ENCODE results near the gene SWAP70. TPM values are rescaled to one million over a fixed set of nuclear protein-coding genes. Genes with fewer than 3 reads are reported as not detected.
"Not testable (repeated sequence)": the region's sequence is repeated elsewhere in the genome, so short reads cannot be mapped to it uniquely, and the experiment has no call there.

Gene SWAP70
- total RNA-seq, 3 donors from 2014 or later (not counting 1 experiment from before 2014, with no cell fraction given): 11.8 to 14.0 (median 11.9) TPM

GRCh38 chr11:9704037-9704436 is 40.2 kb downstream of the SWAP70 start:
- Histone ChIP-seq H3K9me3 (ENCODE audit: control insufficient read depth, insufficient read depth, low read length) (no peaks in the 10 kb centered on the region), H3K27me3 (ENCODE audit: control insufficient read depth, insufficient read depth, low read length) (no peaks in the 10 kb centered on the region), H3K4me3 (ENCODE audit: low read length) (no peak overlapping the region), H3K4me1 (ENCODE audit: control insufficient read depth, insufficient read depth, low read length) (peaks cover 8% of the 10 kb centered on the region), H3K36me3 (ENCODE audit: control insufficient read depth, insufficient read depth, low read length) (no peaks in the 10 kb centered on the region), H3K27ac (ENCODE audit: low read length) (no peak overlapping the region)
- no peak for DNase-seq
- WGBS (ENCODE audit: insufficient coverage): 100% methylated on average over 1 of the region's 1 CpG
- intact Hi-C loops (cut with micrococcal nuclease): no loop called here
- no peak overlapping the region for H3K4me3 Mint-ChIP-seq
- ATAC-seq: no peak
- peaks cover 20 to 27% of the 10 kb centered on the region in 2 donors for H3K4me1 Mint-ChIP-seq
- H3K36me3 Mint-ChIP-seq: no peaks in the 10 kb centered on the region
- peak overlapping the region in 1 of 2 donors; percentile 63 for H3K27ac Mint-ChIP-seq
- H3K27me3 Mint-ChIP-seq (ENCODE audit: low read depth in 2 of 2): no peaks in the 10 kb centered on the region
- no peak for TF ChIP-seq CTCF (IDR thresholded peaks at IDR 0.05)
- no peaks in the 10 kb centered on the region for H3K9me3 Mint-ChIP-seq

GRCh38 chr11:9704620-9705019 is 40.7 kb downstream of the SWAP70 start:
- Mint-ChIP-seq H3K27ac (no peak overlapping the region), H3K4me1 (peaks cover 20 to 27% of the 10 kb centered on the region in 2 donors), H3K27me3 (ENCODE audit: low read depth in 2 of 2) (no peaks in the 10 kb centered on the region), H3K9me3 (no peaks in the 10 kb centered on the region), H3K4me3 (no peak overlapping the region), H3K36me3 (no peaks in the 10 kb centered on the region)
- no peaks in the 10 kb centered on the region for H3K9me3 ChIP-seq (ENCODE audit: control insufficient read depth, insufficient read depth, low read length)
- peaks cover 8% of the 10 kb centered on the region for H3K4me1 ChIP-seq (ENCODE audit: control insufficient read depth, insufficient read depth, low read length)
- H3K36me3 ChIP-seq (ENCODE audit: control insufficient read depth, insufficient read depth, low read length): no peaks in the 10 kb centered on the region
- WGBS (ENCODE audit: insufficient coverage): 84% methylated on average over 4 of the region's 4 CpGs
- no peaks in the 10 kb centered on the region for H3K27me3 ChIP-seq (ENCODE audit: control insufficient read depth, insufficient read depth, low read length)
- TF ChIP-seq CTCF (IDR thresholded peaks at IDR 0.05): no peak
- DNase-seq (no peak), ATAC-seq (no peak)
- intact Hi-C loops (cut with micrococcal nuclease): no loop called here
- H3K27ac ChIP-seq (ENCODE audit: low read length): no peak overlapping the region
- no peak overlapping the region for H3K4me3 ChIP-seq (ENCODE audit: low read length)

GRCh38 chr11:9705361-9705760 is 41.5 kb downstream of the SWAP70 start:
- H3K4me3 ChIP-seq (ENCODE audit: low read length); H3K36me3 ChIP-seq (ENCODE audit: control insufficient read depth, insufficient read depth, low read length); H3K9me3 Mint-ChIP-seq; H3K27me3 ChIP-seq (ENCODE audit: control insufficient read depth, insufficient read depth, low read length); ATAC-seq; H3K36me3 Mint-ChIP-seq; H3K9me3 ChIP-seq (ENCODE audit: control insufficient read depth, insufficient read depth, low read length); H3K27ac Mint-ChIP-seq; H3K27ac ChIP-seq (ENCODE audit: low read length); H3K4me1 ChIP-seq (ENCODE audit: control insufficient read depth, insufficient read depth, low read length); intact Hi-C loops (cut with micrococcal nuclease); DNase-seq; H3K27me3 Mint-ChIP-seq (ENCODE audit: low read depth in 2 of 2); H3K4me3 Mint-ChIP-seq: not testable (repeated sequence)
- H3K4me1 Mint-ChIP-seq: peaks cover 20 to 27% of the 10 kb centered on the region in 2 donors

GRCh38 chr11:9708544-9708943 is 44.7 kb downstream of the SWAP70 start:
- Histone ChIP-seq H3K27ac (ENCODE audit: low read length) (no peak overlapping the region), H3K9me3 (ENCODE audit: control insufficient read depth, insufficient read depth, low read length) (no peaks in the 10 kb centered on the region), H3K36me3 (ENCODE audit: control insufficient read depth, insufficient read depth, low read length) (no peaks in the 10 kb centered on the region), H3K4me1 (ENCODE audit: control insufficient read depth, insufficient read depth, low read length) (no peaks in the 10 kb centered on the region), H3K4me3 (ENCODE audit: low read length) (no peak overlapping the region), H3K27me3 (ENCODE audit: control insufficient read depth, insufficient read depth, low read length) (no peaks in the 10 kb centered on the region)
- intact Hi-C loops (cut with micrococcal nuclease): no loop called here
- DNase-seq: no peak
- Mint-ChIP-seq H3K36me3 (no peaks in the 10 kb centered on the region), H3K27me3 (ENCODE audit: low read depth in 2 of 2) (no peaks in the 10 kb centered on the region), H3K4me1 (peaks cover 4 to 9% of the 10 kb centered on the region in 2 donors), H3K9me3 (no peaks in the 10 kb centered on the region), H3K4me3 (no peak overlapping the region), H3K27ac (no peak overlapping the region)
- TF ChIP-seq CTCF (IDR thresholded peaks at IDR 0.05): no peak
- no peak for ATAC-seq
- 91% methylated on average over 1 of the region's 1 CpG for WGBS (ENCODE audit: insufficient coverage)

All from natural killer cell (primary cell).